D341Med (cell line): Measurements from ENCODE around the gene CGB1.
"Not testable (repeated sequence)": the region's sequence is repeated elsewhere in the genome, so short reads cannot be mapped to it uniquely, and the experiment has no call there.

Source experiments
- DNase-seq: peaks from one replicate; pipeline ENCODE4 v3.0.0; 2012; ENCODE audit warnings: low spot score

CGB1 gene

GRCh38 chr19:49036815-49037214, at the start of gene CGB1:
CGB1 (minus strand) TSS chr19:49036895; CDS start chr19:49036711, 184 bp downstream.
- peak; percentile 22 for DNase-seq

- no peak for DNase-seq
Observed at GRCh38 chr19:49086296-49086695, 49.6 kb upstream of the CGB1 start.

- peak; percentile 34 for DNase-seq
Observed at GRCh38 chr19:49085868-49086232, 49.2 kb upstream of the CGB1 start.

- peak; percentile 100 for DNase-seq
Observed at GRCh38 chr19:49085020-49085867, 48.5 kb upstream of the CGB1 start, which contains the start of gene SNRNP70. SNRNP70 (plus strand) TSS chr19:49085451; CDS start chr19:49086415, 964 bp downstream.

GRCh38 chr19:49084206-49085019, 47.7 kb upstream of the CGB1 start:
- DNase-seq, result no peak

GRCh38 chr19:49081273-49081672, 44.6 kb upstream of the CGB1 start:
- no peak for DNase-seq

GRCh38 chr19:49080392-49080791, 43.7 kb upstream of the CGB1 start:
- DNase-seq, result no peak

GRCh38 chr19:49074869-49075268, 38.2 kb upstream of the CGB1 start:
- DNase-seq, result not testable (repeated sequence)

- peak; percentile 71 for DNase-seq
Observed at GRCh38 chr19:49073514-49074378, 37.1 kb upstream of the CGB1 start.

- DNase-seq, result peak; percentile 72
Observed at GRCh38 chr19:49071860-49072547, 35.3 kb upstream of the CGB1 start.

GRCh38 chr19:49070416-49070815, 33.7 kb upstream of the CGB1 start:
- no peak for DNase-seq

- no peak for DNase-seq
Observed at GRCh38 chr19:49069026-49069425, 32.3 kb upstream of the CGB1 start.

- peak; percentile 43 for DNase-seq
Observed at GRCh38 chr19:49067554-49067953, 30.9 kb upstream of the CGB1 start.

- DNase-seq, result peak; percentile 21
Observed at GRCh38 chr19:49065905-49066512, 29.3 kb upstream of the CGB1 start.

- DNase-seq, result peak; percentile 73
Observed at GRCh38 chr19:49064768-49065611, 28.3 kb upstream of the CGB1 start, which contains the start of gene NTF4. NTF4 (minus strand) TSS chr19:49064818; CDS start chr19:49061997, 2,821 bp downstream.

GRCh38 chr19:49064029-49064629, 27.4 kb upstream of the CGB1 start:
- peak; percentile 38 for DNase-seq

- DNase-seq, result no peak
Observed at GRCh38 chr19:49061445-49061844, 24.8 kb upstream of the CGB1 start.

- DNase-seq, result no peak
Observed at GRCh38 chr19:49061000-49061399, 24.3 kb upstream of the CGB1 start.

- no peak for DNase-seq
Observed at GRCh38 chr19:49059053-49059452, 22.4 kb upstream of the CGB1 start.
